Neutrophil (primary cell): ENCODE results near the gene CXCL8.

ENCODE experiments used
- H3K27ac ChIP-seq: fragments of 200-600 bp; sonication (generic); 2 replicates; pipeline ENCODE4 v1.5.1; 2016; ENCODE audit warnings: mild to moderate bottlenecking, moderate library complexity
- H3K27me3 ChIP-seq: fragments of 200-600 bp; sonication (generic); 2 replicates; pipeline ENCODE4 v1.6.0; 2016; ENCODE audit warnings: mild to moderate bottlenecking
- H3K36me3 ChIP-seq: fragments of 200-600 bp; sonication (generic); 2 replicates; pipeline ENCODE4 v1.5.1; 2017
- H3K4me1 ChIP-seq, 2 experiments: fragments of 200-600 bp in 1 of 2; sonication (generic) in 1 of 2; 1 replicate in 1 of 2; 2 replicates in 1 of 2; pipeline versions ENCODE4 v1.5.1 to v1.6.1; 2013 to 2016; ENCODE audit warnings: low read depth in 1 of 2, low read length in 1 of 2, mild to moderate bottlenecking in 1 of 2, moderate library complexity in 1 of 2; ENCODE audit not compliant: control insufficient read depth in 1 of 2, insufficient read depth in 1 of 2
- H3K4me3 ChIP-seq, 2 experiments: fragments of 200-600 bp in 1 of 2; sonication (generic) in 1 of 2; 1 replicate in 1 of 2; 2 replicates in 1 of 2; pipeline ENCODE4 v1.5.1; 2013 to 2016; ENCODE audit warnings: low read depth in 1 of 2, low read length in 1 of 2, mild to moderate bottlenecking in 1 of 2, moderate library complexity in 1 of 2
- H3K9me3 ChIP-seq: fragments of 200-600 bp; sonication (generic); 2 replicates; pipeline ENCODE4 v1.5.1; 2016
- CTCF ChIP-seq: fragments of 200-600 bp; sonication (generic); IDR thresholded peaks from 2 replicates; pipeline ENCODE4 v1.5.1; 2016; ENCODE audit warnings: antibody characterized with exemption

Gene CXCL8

GRCh38 chr4:73698217-73698616 lies 42.2 kb upstream of the CXCL8 start:
- no peak for TF ChIP-seq CTCF
- no peaks in the 10 kb centered on the region for H3K36me3 ChIP-seq
- peak overlapping the region; percentile 23 for H3K27ac ChIP-seq
- H3K9me3 ChIP-seq = no peaks in the 10 kb centered on the region
- H3K4me1 ChIP-seq = peaks cover 41 to 47% of the 10 kb centered on the region in 2 experiments
- H3K4me3 ChIP-seq = no peak overlapping the region
- no peaks in the 10 kb centered on the region for H3K27me3 ChIP-seq

GRCh38 chr4:73701116-73701515 lies 39.3 kb upstream of the CXCL8 start:
- no peak for TF ChIP-seq CTCF
- peak overlapping the region; percentile 93 for H3K27ac ChIP-seq
- no peaks in the 10 kb centered on the region for H3K36me3 ChIP-seq
- H3K9me3 ChIP-seq = no peaks in the 10 kb centered on the region
- H3K27me3 ChIP-seq = no peaks in the 10 kb centered on the region
- no peak overlapping the region for H3K4me3 ChIP-seq
- H3K4me1 ChIP-seq = peaks cover 70 to 72% of the 10 kb centered on the region in 2 experiments

GRCh38 chr4:73702796-73703287 lies 37.5 kb upstream of the CXCL8 start:
- Histone ChIP-seq H3K9me3 (no peaks in the 10 kb centered on the region), H3K27me3 (no peaks in the 10 kb centered on the region), H3K27ac (peak overlapping the region; percentile 93), H3K36me3 (no peaks in the 10 kb centered on the region), H3K4me3 (no peak overlapping the region), H3K4me1 (peaks cover 80 to 84% of the 10 kb centered on the region in 2 experiments)
- no peak for TF ChIP-seq CTCF

- no peaks in the 10 kb centered on the region for H3K9me3 ChIP-seq
- H3K4me3 ChIP-seq = no peak overlapping the region
- TF ChIP-seq CTCF = no peak
- no peaks in the 10 kb centered on the region for H3K27me3 ChIP-seq
- peaks cover 85 to 89% of the 10 kb centered on the region in 2 experiments for H3K4me1 ChIP-seq
- H3K27ac ChIP-seq = peak overlapping the region; percentile 93
- no peaks in the 10 kb centered on the region for H3K36me3 ChIP-seq
Observed at GRCh38 chr4:73703320-73703719, 37.0 kb upstream of the CXCL8 start.

GRCh38 chr4:73704314-73705055 lies 35.9 kb upstream of the CXCL8 start:
- H3K4me3 ChIP-seq = peak overlapping the region in 1 of 2 experiments; percentile 32
- no peaks in the 10 kb centered on the region for H3K27me3 ChIP-seq
- no peaks in the 10 kb centered on the region for H3K36me3 ChIP-seq
- TF ChIP-seq CTCF = no peak
- peaks cover 86 to 96% of the 10 kb centered on the region in 2 experiments for H3K4me1 ChIP-seq
- H3K9me3 ChIP-seq = no peaks in the 10 kb centered on the region
- peak overlapping the region; percentile 93 for H3K27ac ChIP-seq
